DOHH2 (cell line): ENCODE results near the gene KRTAP5-8.

ENCODE experiments used
- CTCF ChIP-seq: fragments of 200-600 bp; sonication (generic); IDR thresholded peaks from one replicate; pipeline ENCODE4 v1.5.1; 2014; ENCODE audit warnings: antibody characterized with exemption, mild to moderate bottlenecking, low read depth, low read length; ENCODE audit not compliant: poor library complexity, severe bottlenecking
- EZH2phosphoT487 ChIP-seq: fragments of 200-600 bp; sonication (generic); IDR thresholded peaks from 2 replicates; pipeline ENCODE4 v1.6.1; 2017; ENCODE audit warnings: borderline replicate concordance, mild to moderate bottlenecking, antibody characterized with exemption, low read length, moderate library complexity, mixed read lengths

- TF ChIP-seq CTCF (no peak), EZH2phosphoT487 (no peak)
Observed at GRCh38 chr11:71577469-71578004, 39.7 kb downstream of the KRTAP5-8 start.
